SH-SY5Y (cell line): ENCODE data around the gene EXOC6B.

Experiments
- GATA2 ChIP-seq: IDR thresholded peaks from 2 replicates; pipeline ENCODE4 v1.6.1; 2011; ENCODE audit warnings: mild to moderate bottlenecking, low read depth, low read length
- GATA3 ChIP-seq: IDR thresholded peaks from 2 replicates; pipeline ENCODE4 v1.6.1; 2011; ENCODE audit warnings: low read depth, mild to moderate bottlenecking, low read length, moderate library complexity

DNA sequence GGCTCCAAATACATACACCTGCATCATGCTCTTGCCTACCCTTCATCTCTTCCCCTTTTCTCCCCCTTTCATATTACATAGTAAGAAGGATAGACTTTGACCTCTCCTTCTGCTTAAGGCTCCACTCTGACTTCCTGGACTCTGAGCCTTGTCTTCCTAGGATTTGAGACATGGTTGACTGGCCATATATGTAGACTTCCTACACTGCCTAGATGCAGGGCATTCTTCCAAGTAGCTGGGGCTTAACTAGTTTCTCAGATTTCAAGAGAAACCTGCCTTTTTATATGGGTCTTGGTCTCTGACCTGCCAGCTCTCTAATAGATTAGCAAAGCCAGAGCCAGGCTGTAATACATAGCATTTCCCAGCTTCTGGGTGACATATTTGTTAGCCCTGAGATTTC lies 642.8 kb downstream of the EXOC6B start:
- TF ChIP-seq GATA2 (no peak), GATA3 (no peak)
